GM10266 (cell line): Measurements from ENCODE around the gene CIT.

Experiments
- DNase-seq: peaks from one replicate; pipeline ENCODE4 v3.0.0; 2012; ENCODE audit errors: extremely low spot score
- CTCF ChIP-seq: IDR thresholded peaks from 2 replicates; pipeline ENCODE4 v1.5.1; 2012; ENCODE audit warnings: mild to moderate bottlenecking, low read depth; ENCODE audit not compliant: control insufficient read depth, insufficient read depth; ENCODE audit errors: missing control alignments

The CIT gene

GRCh38 chr12:119705182-119705581, 171.9 kb downstream of the CIT start:
- TF ChIP-seq CTCF: no peak
- no peak for DNase-seq

DNA sequence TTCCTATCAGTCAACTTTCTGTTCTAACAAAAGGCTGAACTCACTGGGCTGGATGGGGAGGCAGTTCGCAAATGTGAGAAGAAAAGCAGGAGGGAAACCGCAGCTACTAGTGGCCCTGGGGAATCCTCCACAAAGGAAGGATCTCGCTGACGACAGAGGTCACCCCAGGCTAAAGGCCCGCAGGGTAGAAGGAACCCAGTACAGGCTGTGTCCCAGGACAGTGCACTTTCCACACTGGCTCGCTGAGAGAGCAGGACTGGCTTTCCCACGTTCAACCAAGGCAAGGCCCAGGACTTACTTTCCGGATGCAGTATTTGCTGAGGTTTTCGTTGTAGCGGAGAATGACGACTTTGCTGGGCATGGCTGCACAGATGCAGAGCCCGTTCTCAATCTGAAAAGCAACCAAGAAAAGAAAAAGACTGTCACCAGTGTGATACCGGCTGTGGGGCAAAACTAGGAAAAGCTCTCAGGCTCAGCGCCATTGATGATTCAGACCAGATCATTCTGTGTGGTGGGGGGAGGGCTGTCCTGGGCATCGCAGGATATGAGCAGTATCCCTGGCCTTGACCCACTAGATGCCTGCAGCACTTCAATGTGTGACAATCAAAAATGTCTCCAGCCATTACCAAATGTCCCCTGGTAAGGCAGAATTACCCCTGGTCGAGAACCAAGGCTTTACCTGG, 172.9 kb downstream of the CIT start:
- TF ChIP-seq CTCF: no peak
- DNase-seq: no peak

DNA sequence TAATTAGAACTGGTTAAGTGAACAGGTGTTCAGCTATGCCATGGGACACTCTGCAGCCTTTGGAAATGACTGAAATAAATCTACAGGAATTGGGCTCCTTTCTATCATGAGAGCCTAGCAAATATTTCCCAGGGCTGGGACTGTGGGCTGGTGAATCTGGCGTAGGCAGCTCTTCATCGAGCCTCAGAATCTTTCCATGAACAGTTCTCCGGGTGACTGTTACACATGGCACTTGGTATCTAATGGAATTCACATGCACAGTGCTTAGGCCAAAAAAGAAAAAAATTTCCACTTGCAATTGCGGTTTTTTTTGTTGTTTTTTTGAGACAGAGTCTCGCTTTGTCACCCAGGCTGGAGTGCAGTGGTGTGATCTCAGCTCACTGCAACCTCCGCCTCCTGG, 177.0 kb downstream of the CIT start:
- TF ChIP-seq CTCF: no peak
- DNase-seq: no peak

GRCh38 chr12:119699199-119699760, 177.8 kb downstream of the CIT start:
- TF ChIP-seq CTCF: no peak
- no peak for DNase-seq

DNA sequence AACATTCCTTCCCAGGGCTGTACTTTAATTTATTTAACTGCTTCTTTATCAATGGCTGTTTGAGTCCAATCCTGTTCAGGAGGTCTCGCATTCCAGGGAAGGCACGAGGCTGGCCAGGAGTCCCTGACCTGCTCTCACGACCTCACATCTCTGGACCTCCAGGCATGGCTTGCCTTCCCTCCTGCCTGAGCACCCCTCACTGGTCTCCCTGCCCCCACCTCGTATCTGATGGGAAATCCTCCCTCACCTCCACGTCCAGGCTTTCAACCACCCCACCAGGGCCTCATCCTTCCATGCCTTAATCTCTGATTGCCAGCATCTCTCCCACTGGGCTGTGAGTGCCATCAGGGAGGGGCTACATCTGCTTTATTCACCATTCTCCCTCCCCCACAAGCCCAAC, 180.2 kb downstream of the CIT start:
- DNase-seq: no peak
- no peak for TF ChIP-seq CTCF

DNA sequence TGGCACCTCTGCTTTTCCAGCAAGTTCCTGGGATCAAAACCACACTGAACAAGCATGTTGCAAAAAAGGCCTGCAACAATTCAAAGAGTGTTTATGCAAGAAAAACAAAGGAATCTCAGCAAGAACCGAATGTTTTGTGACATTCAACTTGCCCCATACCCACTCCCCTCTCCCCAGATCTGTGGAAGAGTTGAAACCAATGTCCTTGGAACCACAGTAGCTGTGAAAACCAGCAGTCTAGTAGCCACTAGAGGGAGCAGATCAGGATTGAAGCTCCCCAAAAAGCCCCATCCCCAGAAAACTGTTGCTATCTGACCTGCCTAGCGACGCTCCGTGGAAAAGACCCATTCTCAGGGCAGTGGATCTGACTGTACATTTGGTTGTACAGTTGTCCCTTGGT, 182.1 kb downstream of the CIT start:
- no peak for DNase-seq
- TF ChIP-seq CTCF: peak; percentile 42

- DNase-seq: no peak
- no peak for TF ChIP-seq CTCF
Measured at GRCh38 chr12:119694111-119694510, 183.0 kb downstream of the CIT start.
